NCI-H2081 treated with DMSO at 0.1 percent for 48 hours (cell line): Measurements from ENCODE around the gene HMGCS2.
"Not testable (repeated sequence)": the region's sequence is repeated elsewhere in the genome, so short reads cannot be mapped to it uniquely, and the experiment has no call there.

Experiments
- DNase-seq: peaks from one replicate; lab custom pipeline; 2025; lab: John Stamatoyannopoulos, UW

The HMGCS2 gene

DNA sequence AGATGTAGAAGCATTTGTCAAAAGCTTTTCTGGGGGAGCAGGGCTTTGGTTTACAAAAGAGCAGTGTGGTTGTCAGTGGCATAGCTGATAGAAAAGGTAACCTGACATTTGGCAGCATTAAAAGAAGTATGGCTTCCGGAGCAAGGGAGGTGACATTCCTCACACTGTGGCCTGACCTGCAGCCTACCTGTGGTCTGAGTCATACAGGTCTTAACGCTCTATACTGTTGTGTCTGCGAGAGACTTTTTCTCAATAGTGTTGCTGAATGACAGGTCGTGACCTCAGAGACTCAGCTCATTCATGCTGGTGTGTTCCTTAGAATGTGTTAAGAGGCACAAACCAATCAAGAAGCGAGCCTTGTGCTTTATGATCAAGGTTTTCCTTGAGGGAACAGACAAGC is 37.6 kb downstream of the HMGCS2 start:
- DNase-seq: no peak

GRCh38 chr1:119729044-119729443 is 39.7 kb downstream of the HMGCS2 start:
- no peak for DNase-seq

- DNase-seq: no peak
Observed at GRCh38 chr1:119727991-119728390, 40.7 kb downstream of the HMGCS2 start.

DNA sequence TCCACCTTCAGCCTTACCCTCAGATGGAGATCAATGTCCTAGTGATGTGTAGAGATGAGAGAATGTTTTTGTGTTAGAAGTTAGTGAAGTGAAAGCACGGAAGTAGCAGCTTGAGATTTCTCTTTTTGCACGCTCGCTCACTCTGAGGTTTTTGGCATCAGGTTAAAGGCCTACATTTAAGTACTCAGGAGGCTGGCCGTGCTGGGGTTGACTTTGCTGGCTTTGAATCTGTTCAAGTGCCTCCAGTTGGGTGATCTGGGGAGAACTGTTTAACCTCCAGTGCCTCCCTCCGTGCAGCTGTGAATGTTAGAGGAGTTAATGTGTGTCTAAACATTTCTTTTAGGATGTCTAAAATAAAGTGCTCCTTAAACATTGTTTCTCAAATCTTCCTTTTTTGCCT is 43.1 kb downstream of the HMGCS2 start:
- DNase-seq: no peak

DNA sequence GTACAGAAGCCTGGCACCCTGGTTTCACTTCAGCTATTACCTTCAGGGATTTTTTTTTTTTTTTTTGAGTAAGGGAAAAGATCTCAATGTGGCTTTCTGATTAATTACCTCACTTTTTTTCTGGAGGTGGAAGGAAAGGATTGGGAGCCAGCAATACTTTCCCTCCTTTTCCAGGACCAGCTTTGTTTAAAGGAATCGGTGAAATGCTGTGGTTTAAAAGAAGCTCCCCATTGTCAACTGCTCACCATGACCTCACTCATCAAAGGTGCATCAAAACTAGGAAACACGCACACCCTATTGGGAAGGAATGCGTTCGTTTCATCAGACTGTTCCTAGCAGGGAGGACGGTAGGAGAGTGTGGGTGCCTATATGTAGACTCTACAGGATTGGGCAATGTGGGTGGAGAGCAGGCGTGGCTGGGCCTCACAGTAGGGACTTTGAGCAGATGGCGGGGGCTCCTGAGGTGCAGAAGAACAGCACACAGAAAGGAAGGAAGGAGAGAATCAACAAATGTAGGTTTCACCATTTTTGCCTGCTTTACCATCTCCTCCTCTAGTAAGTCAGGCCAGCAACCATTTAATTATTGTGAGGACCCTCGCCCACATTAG is 44.0 kb downstream of the HMGCS2 start:
- no peak for DNase-seq

DNA sequence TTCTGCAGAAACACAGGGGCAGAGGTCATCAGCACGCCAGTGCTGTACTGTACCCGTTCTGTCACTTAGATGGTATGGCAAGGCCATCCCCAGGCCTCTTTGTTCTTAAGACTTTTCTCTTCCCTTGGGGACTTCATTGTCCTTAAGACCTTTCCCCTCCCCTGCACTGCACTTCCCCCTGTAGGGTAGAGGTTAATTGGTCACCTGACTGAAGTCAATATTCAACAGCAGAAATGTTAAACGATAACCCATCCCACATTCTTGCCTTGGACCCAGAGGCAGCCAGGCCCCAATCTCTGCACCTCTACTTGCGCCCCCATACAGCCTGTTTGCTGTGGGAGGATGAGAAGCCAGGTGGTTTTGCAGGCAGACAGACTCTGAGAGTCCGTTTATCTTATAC is 46.8 kb downstream of the HMGCS2 start:
- no peak for DNase-seq

- no peak for DNase-seq
Observed at GRCh38 chr1:119720866-119721440, 47.8 kb downstream of the HMGCS2 start.

DNA sequence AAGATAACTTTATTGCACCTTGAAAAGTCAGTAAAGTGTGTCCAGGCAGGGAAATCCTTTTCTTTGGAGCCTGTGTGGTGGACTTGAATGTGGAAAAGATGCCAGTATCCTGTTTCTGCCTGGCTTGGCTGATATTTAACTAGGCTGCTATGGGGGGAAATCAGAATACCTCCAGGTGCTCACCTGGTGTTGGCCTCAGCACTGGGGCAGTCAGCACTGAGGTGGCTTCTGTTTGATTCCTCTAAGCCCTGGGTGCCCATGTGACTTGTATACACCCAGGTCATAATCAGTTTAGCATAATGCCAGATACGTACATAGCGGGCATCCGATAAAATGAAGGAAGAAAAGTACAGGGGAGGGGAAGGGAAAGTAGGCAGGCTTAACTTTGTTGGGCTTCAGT is 49.7 kb downstream of the HMGCS2 start:
- no peak for DNase-seq

DNA sequence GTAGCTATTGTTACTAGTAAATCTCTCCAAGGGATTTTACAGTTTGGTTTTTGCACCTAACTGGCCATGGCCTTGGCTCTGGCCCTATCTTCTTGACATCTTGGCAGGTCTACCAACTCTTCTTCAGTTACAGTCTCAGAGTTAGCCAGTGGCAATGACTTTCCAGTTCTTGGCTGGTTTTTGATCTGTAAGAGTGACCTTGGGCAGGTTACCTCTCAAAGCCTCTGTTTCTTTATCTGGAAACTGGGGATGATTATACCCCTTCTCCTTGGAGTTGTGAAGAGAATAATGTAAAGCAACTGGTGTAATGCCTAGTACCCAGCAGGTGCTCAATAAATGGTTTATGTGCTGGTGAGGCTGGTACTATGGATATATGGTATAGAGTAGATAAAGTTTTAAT is 50.3 kb downstream of the HMGCS2 start:
- DNase-seq: no peak

DNA sequence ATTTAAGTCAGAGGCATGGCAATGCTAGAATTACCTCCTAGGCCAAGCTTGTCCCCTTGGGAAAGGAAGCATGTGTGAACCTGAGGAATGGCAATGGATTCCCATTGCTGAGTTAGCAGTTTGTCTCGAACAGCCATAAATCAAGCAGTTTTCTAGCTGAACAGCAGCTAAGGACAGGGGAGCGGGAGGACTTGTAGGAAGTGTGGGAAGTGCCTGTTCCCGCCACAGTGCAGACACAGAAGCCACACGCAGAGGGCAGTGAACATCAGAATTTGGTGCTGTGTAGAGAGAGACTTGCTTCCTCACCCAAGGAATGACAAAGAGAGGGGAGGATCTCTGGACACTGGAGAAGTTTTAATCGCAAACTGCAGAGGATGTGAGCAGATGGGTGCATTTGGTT is 53.2 kb downstream of the HMGCS2 start:
- DNase-seq: no peak

GRCh38 chr1:119714583-119714982 is 54.1 kb downstream of the HMGCS2 start:
- no peak for DNase-seq

DNA sequence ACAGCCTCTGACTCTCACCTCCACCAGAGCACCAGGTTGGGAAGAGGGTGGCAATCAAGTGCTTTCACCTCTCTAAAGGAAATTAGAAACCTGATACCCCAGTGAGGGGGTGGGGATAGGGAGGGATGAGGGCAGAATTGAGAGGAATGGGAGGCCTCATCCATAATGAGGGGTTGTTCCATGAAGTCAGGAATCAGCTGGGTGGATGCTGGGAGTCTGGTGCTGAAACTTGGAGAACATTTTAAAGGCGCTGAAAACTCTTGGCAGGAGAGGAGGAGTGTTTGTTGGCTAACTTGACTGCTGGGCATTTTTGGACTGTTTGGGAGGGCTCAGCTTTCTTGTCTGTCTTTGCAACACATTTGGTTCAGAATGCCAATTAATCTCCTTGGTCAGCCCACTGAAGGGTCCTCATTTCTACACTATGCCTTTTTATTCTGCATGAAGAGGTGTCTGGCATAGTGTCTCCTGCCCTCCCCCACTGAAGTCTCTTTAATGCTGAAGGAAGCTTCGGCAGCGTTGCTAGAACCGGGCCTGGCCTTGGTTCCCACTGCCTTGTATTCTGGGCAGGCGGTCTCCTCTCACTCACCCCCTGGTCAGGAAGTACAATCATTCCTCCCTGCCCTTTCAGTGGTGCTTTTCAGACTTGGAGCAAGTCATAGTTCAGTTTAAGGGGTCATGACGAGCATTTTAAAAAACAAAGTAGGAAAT is 54.8 kb downstream of the HMGCS2 start:
- no peak for DNase-seq

GRCh38 chr1:119713039-119713748 is 55.5 kb downstream of the HMGCS2 start:
- no peak for DNase-seq

DNA sequence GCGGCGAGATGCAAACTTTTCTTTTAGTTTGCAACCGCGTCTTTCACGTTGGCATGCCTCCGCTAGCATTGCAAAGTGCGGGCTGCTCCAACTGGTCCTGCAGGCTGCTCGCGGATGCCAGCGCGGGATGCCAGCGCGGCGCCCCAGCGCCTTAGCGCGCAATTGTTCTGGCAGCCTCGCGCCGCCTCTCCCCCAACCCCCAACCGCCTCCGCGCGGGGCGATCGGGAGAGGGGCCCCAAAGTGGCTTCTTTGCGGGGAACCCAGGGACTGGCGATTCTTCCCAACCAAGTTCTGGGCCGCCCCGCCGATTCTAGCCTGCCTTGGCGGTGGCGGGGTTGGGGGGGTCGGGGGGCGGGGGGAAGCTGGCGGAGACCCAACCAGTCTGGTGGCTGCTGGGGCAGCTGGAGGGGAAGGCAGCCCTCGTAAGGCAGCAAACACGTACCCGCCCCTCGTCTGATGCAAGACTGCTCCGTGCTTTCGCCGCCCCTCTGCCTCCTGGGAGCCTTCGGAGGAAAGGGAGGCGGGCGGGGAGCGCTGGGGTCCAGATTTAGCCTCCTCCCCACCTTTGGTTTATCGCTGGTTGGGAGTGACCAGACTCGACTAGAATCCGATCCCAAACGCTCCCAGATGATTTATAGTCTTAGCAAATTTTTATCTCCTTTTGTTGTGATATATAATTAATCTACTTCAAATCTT is 56.2 kb downstream of the HMGCS2 start:
- peak; percentile 19 for DNase-seq

DNA sequence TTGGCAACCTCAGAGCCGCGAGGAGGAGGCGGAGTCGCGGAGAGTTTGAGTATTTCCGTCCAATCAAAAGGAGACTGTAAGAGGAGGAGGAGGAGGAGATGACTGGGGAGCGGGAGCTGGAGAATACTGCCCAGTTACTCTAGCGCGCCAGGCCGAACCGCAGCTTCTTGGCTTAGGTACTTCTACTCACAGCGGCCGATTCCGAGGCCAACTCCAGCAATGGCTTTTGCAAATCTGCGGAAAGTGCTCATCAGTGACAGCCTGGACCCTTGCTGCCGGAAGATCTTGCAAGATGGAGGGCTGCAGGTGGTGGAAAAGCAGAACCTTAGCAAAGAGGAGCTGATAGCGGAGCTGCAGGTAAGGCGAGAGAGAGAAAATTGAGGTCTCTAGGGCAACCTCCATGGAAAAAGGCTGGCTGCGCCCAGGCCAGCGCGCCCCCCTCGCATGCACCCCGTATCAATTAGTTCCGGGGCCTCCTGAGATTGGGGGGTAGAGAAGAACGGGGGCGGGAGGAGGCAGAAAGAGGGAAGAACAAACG is 56.8 kb downstream of the HMGCS2 start, which contains the start of gene PHGDH:
Gene PHGDH, plus strand, starts transcription at position 131 of the 538 bp plus-strand sequence. Its CDS starts 89 bp downstream, at position 220.
- DNase-seq: no peak

GRCh38 chr1:119711356-119711803 is 57.3 kb downstream of the HMGCS2 start:
- not testable (repeated sequence) for DNase-seq

DNA sequence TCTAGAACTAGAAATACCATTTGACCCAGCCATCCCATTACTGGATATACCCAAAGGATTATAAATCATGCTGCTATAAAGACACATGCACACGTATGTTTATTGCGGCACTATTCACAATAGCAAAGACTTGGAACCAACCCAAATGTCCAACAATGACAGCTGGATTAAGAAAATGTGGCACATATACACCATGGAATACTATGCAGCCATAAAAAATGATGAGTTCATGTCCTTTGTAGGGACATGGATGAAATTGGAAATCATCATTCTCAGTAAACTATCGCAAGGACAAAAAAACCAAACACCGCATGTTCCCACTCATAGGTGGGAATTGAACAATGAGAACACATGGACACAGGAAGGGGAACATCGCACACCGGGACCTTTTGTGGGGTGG is 62.1 kb downstream of the HMGCS2 start:
- not testable (repeated sequence) for DNase-seq

GRCh38 chr1:119703666-119704450 is 64.8 kb downstream of the HMGCS2 start:
- no peak for DNase-seq

- DNase-seq: no peak
Observed at GRCh38 chr1:119702384-119702783, 66.3 kb downstream of the HMGCS2 start.

DNA sequence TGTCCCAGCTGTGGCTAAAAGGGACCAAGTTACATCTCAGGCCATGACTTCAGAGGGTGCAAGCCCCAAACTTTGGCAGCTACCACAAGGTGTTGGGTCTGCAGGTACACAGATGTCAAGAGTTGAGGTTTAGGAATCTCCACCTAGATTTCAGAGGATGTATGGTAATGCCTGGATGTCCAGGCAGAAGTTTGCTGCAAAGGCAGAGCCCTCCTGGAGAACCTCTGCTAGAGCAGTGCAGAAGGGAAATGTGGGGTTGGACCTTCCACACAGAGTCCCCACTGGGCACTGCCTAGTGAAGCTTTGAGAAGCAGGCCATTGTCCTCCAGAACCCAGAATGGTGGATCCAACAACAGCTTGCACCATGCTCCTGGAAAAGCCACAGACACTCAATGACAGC is 67.0 kb downstream of the HMGCS2 start:
- no peak for DNase-seq

GRCh38 chr1:119700326-119700725 is 68.4 kb downstream of the HMGCS2 start:
- no peak for DNase-seq
